HG03457 (cell line): ENCODE data around the gene TFCP2.
"Not testable (repeated sequence)": the region's sequence is repeated elsewhere in the genome, so short reads cannot be mapped to it uniquely, and the experiment has no call there.

Experiments
- ATAC-seq: cut with Tn5 transposase; IDR thresholded peaks from one replicate; pipeline ENCODE4 v1.9.1; 2021; ENCODE audit warnings: moderate number of reproducible peaks; ENCODE audit not compliant: unreplicated experiment

TFCP2 gene

DNA sequence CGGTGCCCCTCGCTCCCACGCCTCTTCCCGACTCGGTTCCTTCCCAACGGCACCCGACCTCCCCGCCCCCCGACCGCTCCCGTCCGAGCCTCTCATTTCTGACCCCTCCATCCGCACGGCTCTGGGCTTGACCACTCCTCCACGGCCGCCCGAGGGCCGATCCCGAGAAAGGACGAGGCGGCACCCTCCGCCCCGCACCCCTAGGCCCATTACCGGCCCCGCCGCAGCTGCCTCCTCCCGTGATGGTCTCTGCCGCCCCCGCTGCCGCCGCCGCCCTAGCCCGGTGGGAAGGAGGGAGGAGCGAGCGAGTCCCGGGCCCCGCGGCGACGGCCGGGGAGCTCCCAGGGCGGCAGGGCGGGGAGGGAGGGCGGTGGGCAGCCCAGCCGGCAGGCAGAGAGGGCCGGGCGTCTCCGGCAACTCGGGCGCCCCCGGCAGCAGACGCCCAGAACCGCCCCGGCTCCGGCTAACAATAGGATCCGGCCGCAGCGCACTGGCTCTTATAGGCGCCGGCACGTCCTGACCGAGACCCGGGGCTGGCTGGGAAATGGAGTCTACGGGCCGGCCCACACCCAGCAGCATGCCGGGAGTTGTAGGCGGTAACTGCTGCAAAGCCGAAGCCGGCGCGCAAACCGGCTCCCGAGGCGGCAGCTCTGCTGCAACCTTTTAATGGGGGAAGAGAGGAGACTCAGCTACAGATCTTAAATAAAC lies 89.7 kb downstream of the TFCP2 start, which contains the start of gene CSRNP2:
Gene CSRNP2, minus strand, starts transcription at position 471 of the 708 bp plus-strand sequence. CDS start 7,035 bp downstream, outside the sequence.
- ATAC-seq: peak; percentile 93

DNA sequence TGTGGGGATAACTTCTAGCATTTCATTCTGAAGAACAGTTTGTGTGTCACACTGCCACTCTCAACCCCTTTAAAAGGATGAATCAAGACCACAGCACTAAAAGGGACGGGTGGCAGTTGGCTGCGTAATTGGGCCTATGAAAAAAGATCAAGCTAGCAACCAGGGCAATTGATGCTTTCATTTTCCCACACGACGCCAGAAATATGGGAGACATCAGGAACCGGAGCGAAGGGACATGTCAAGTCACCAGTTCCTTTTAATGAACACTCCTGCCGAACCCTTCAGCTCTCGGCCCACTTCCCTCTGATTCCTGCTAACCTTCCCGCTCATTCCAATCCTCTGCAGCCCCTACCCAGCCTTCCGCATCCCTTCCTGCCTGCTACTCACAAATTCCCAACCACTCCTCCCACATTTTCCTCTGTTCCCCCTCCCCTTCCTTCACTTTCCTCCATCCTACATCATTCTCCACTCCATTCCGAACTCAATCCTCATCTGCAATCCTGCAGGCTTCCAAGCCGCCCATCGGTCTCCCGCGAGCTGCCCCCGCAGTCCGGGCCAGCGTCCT lies 90.3 kb downstream of the TFCP2 start:
- peak; percentile 11 for ATAC-seq

DNA sequence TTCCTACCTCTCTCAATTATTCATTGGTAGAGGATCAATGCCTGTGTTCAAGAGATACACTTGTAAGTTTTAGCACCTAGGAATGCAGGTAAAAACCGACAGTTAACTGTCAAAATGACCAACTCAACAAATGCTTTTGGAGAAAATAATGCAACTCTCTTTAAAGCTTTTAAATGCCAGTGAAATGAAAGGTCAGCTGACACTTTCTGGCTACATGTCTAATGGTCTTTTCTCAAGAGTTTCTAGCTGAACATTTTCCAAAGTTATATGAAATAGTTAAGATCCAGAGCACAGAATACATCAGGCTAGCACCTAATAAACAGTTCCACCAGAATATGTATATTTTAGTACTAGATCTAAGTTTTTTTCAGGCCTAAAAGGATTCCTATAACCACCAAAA lies 91.5 kb downstream of the TFCP2 start:
- ATAC-seq: no peak

DNA sequence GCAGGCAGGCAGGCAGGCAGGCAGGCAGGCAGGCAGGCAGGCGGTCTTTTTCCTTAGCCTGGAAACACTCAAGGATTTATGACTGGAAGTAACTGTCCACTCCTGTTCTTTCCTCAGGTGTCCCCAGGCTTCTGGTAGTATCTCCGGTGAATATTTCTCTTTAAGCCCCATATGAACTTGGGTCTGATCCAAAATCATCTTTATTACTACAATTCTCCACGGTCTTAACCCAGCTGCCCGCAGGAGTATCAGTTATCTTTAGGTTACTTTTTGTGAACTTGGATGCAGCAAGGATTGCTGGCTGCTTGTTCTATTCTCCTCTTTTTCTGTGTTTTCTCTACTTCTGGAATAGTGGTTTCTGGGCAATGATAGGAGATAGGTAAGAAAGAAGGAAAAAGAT lies 92.8 kb downstream of the TFCP2 start:
- no peak for ATAC-seq

DNA sequence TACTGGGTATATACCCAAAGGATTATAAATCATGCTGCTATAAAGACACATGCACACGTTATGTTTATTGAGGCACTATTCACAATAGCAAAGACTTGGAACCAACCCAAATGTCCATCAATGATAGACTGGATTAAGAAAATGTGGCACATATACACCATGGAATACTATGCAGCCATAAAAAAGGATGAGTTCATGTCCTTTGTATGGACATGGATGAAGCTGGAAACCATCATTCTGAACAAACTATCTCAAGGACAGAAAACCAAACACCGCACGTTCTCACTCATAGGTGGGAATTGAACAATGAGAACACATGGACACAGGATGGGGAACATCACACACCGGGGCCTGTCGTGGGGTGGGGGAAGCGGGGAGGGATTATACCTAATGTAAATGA lies 94.1 kb downstream of the TFCP2 start:
- not testable (repeated sequence) for ATAC-seq

DNA sequence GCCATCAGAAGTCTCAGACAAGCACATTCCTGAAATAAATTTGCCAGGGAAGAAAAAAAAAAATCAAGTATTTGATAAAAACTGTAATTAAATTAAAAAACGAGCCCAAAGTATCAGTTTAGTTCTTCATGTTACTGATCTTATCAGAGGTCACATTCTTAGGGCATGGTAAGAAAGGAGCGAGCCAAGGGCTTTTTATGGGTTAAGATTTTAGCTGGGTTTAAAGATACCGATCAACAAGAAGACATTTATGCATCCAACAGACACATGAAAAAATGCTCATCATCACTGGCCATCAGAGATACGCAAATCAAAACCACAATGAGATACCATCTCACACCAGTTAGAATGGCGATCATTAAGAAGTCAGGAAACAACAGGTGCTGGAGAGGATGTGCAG lies 94.6 kb downstream of the TFCP2 start:
- ATAC-seq: not testable (repeated sequence)

DNA sequence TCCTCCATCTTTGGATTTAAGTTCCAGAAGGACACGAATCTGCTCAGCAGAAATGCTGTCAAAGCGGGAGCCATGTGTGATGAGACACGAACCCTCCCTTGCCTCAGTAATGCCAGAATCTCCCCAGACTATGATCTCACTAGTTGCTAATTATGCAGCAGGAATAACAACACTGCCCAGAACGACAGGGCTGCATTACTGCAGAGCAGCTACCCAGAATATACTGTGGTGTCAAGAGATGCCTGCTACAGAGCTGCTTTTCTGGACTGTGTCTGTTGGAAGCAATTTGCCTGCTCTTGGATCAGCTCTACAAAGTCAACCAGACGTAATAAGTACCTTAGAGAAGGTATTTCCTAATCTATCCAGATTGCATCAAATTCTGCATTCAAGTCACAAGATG lies 95.0 kb downstream of the TFCP2 start:
- ATAC-seq: no peak

DNA sequence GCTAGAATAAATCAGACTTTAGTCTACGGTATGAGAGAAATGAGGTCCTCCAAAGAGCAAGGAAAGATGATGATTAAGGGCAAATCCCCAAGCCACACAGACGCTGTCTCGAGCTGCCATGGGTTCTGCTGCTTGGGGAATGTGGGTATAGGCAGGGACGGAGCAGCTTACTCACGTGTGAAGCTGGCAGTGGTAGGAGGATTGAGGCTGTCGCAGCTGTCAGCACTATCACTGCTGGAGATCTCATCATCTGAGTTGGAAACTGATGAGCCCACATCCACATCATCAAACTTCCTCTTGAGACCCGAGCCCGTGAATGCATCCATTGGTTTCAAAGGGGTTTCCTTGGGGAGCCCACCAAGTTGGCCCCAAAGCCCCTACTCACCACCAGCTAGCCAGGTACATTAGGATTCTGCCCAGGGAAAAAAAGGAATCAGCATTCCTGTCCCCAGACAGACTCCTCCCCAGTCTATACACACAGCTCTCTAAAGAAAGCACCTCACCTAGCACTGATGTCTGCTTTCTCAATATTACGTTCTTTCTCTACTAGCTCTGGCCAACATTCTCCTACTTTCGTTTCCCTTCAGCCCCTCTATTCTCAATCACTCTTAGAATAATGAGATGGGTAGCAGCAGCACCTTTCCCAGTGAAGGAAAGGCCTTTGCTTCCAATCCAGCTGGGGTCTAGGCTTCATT lies 96.6 kb downstream of the TFCP2 start:
- no peak for ATAC-seq

DNA sequence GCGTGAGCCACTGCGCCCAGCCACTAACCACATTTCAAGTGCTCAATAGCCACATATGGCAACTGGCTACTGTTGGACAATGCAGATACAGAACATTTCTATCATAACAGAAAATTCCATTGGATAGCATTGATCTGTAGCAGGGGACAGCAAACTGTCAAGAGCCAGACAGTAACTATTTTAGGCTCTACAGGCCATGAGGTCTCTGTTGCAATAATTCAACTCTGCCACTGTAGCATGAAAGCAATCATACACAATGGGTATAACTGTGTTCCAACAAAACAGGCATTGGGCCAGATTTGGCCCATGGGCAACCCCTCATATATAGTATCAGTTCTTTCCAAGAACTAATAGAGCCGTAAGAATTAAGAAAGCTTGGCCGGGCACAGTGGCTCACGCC lies 97.5 kb downstream of the TFCP2 start:
- no peak for ATAC-seq

DNA sequence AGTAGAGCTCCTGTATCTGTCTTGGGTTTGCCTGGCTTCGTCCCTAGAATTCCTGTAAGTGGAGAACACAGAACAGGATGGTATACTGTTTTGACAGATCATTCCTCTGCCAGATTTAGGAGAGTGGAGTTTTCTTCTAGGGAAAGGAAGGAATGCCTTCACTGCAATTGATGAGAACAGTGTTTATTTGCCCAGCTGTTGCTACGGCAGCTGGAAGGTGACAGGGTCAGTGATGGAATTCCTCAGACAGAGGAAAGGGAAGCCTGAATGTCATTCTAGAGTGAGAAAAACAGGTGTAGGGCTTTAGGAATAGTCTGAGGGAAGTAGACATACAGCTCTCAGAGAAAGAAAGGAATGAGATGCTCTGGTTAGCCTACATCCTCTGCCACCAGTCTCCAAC lies 101.3 kb downstream of the TFCP2 start:
- no peak for ATAC-seq

DNA sequence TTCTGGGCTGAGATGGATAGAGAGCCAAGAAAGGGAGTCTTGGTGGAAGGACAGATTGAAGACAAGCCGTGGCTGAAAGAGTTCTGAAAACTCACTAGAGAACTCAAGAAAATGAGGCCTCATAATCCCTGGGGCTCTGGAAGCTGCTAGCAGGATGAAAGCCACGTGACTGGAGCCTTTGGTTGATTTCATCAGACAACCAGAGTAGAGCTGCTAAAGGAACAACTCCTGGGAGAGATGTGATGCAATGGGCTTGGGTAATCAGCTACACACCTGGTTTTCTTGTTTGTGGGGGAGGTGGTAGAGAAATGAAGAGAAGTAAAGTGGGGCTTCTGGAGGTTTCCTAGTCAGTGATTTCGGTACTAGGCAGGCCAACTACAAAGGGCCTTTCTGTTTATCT lies 102.9 kb downstream of the TFCP2 start:
- ATAC-seq: no peak

DNA sequence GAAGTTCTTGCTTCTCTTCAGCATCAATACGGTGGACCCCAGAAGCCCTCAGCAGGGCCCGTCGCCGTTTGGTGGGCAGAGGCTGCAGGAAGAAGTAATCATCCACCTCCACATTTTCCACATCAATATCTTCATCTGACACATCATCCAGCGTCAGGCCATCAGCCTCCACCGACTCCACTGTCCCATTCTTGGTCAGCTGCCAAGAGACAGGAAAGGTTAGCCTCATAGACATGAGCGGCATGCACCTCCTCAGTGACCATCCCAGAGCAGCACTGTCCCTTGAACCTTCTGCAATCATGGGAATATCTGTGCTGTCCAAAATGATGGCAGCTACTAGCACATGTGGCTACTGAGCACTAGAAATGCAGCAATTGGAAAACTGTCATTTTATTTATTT lies 105.2 kb downstream of the TFCP2 start:
- no peak for ATAC-seq

DNA sequence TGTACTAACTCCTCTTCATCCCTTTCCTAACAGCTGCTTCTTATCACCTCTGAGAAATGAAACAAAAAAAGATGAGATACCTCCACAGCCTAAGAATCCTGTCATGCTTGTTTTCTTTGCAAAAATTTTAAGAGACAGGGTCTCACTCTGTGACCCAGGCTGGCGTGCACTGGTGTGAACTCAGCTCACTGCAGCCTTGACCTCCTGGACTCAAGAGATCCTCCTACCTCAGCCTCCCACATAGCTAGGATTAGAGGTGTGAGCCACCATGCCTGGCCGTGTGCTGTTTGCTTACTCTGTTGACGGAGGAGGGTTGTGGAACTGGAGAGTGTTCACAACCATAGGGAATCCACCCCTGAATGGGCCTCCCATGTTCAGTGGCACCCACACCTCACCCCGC lies 105.7 kb downstream of the TFCP2 start:
- no peak for ATAC-seq

DNA sequence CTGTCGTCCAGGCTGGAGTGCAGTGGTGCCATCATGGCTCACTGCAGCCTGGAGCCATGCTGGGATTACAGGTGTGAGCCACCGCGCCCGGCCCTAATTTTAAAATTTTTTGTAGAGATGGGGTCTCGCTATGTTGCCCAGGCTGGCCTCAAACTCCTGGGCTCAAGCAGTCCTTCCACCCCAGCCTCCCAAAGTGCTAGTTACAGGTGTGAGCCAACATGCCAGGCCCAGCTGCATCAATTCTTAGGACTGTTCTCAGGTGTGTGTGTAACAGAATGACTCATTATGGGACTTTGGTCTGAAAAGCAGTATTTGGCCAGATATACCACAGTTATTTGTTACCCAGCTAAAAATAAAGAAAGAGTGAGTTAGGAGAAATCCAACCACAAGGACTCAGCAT lies 107.4 kb downstream of the TFCP2 start:
- no peak for ATAC-seq

DNA sequence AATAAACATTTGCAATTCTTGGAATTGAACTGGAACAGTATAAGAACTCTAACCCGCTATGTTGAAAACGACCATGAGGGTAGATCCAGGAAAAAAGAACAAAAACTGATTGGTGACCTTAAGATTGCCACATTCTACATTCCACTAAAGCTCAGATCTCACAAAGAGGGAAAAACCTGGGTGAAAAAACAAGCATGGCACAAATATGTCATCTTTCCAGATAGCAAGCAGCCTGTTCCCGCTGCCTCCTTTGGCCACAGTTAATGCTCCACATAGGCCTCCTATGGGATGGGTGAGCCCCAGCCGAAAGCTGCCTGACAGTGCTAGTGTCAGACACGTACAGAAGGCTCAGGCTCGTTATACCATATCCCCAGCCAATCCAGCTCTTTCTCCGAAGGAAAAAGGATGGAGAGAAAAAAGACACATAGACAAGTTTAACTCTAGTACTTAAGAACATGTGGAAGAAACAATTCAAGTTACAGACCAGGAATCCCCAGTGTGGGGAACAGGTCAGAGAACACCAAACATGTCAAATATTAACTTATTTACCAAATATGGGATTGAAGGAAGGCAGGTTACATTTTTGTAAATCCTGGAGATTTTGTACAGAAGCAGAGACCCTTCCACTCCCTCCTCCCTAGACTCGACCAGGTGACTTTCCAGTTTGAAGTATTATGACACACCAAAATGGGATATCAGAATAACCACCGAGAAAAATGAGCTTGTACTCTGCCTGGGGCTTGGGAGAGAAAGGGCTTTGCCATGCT lies 110.1 kb downstream of the TFCP2 start:
- ATAC-seq: no peak

DNA sequence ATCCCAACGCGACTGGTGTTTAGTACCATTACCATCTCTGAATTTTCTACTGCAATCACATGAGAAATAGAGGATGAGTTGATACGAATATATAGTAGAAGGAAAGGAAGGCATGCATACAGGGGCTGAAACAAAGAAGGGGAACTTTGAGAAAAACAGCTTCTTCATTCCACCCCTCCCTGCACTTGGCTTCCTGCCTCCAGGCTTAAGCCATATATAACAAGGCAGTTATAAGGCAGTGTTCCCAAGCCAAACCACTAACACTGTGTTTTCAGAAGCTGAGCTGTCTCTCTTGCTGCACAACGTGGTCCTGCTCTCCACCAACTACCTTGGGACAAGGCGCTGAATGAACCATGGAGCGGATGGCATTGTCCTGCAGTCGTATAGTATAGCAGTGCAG lies 113.8 kb downstream of the TFCP2 start:
- no peak for ATAC-seq

DNA sequence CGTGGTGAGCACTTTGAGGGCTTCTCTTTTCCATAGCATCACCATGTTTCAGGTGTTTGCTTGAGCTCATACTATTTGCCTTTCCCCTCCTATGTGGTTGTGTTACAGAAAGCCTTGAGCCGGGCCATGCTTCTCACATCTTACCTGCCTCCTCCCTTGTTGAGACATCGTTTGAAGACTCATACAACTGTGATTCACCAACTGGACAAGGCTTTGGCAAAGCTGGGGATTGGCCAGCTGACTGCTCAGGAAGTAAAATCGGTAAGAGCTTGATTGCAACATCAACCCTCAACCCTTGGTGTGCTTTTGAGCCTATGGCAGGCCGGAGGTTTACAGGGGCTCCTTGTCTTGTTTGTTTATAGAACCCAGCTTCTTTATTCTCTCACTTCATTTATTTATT lies 116.7 kb downstream of the TFCP2 start:
- ATAC-seq: no peak

DNA sequence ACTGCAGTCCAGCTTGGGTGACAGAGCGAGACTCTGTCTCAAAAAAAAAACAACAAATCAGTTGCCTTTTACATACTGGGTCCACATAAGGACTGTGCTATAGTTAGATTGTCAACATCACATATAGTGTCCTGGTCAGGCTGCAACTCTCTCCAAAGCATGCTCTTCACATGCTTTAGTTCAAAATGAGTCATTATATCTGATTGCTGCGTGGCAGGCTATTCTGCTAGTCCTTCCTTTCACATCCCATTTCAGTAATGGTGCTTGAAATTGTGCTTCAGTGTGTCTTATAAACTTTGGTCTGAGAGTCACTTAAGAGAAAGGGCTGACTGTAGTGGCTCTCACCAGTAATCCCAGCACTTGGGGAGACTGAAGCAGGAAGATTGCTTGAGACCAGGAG lies 117.9 kb downstream of the TFCP2 start:
- no peak for ATAC-seq

DNA sequence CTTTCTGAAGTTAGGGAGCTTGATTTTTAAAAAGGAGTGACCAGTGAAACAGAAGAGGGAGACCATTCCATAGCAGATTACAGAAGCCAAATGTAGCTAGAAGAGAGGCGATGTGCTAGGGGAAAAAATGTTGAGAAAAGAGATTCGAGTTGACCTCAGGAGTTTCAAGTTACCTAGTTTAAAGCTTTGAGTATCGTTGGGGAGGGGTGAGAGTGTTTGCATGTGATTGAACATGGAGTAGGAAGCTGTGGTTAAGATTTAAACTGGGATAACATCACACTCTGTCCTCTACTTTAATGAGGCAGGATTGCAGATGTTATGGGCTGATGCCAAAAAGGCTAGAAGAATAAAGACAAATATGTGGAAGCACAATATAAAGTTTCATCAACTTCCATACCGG lies 121.1 kb downstream of the TFCP2 start:
- ATAC-seq: no peak

DNA sequence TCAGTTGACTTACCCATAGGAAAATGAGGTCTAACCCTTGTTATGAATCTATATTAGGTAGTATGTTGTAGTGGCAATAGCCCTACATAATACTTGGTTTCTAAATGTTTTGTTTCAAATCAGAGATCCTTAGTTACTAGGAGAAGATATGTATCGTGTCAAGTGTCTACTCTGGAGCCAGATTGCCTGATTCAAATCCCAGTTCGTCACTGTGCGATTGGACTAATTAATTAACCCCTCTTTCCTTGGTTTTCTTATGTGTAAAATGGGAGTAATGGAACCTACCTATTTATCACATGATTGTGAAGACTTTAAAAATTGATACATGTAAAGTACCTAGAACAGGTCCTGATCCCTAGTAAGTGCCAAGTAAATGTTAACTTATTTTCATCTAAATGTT lies 123.4 kb downstream of the TFCP2 start:
- no peak for ATAC-seq

DNA sequence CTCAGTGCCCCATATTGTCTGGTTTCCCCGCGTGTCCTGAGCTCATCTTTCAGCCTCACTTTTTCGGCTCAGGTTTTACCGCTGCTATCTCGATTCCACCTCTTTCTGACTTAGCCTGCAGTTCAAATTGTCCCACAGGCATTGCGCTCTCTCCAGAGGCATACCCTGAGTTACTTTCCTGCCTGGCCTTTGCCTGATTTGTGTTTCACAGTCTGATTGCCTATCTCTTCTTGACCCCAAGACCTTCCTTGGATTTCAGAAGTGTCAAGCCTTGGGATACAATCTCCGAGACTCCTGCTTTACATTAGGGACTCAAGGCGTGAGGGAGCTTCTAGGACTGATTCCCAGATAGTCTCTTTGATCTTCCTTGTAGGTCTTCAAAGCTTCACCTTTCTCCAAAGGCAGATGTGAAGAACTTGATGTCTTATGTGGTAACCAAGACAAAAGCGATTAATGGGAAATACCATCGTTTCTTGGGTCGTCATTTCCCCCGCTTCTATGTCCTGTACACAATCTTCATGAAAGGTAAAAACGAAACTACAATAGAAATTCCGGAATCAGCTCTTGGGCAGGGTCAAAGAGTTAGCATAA lies 124.2 kb downstream of the TFCP2 start:
- no peak for ATAC-seq
